ENCODE data around the gene DPPA3. TPM values are rescaled to one million over a fixed set of nuclear protein-coding genes. Genes with fewer than 3 reads are reported as not detected.
"Not testable (repeated sequence)": the region's sequence is repeated elsewhere in the genome, so short reads cannot be mapped to it uniquely, and the experiment has no call there.

Gene DPPA3
- total RNA-seq, 2 donors from 2014 or later, result 1.3 to 4.6 TPM

- Histone ChIP-seq H3K4me1 (ENCODE audit: control insufficient read depth, insufficient read depth, low read length) (no peaks in the 10 kb centered on the region), H3K27ac (ENCODE audit: low read depth, low read length) (no peak overlapping the region), H3K9me3 (ENCODE audit: control insufficient read depth, low read length) (no peaks in the 10 kb centered on the region), H3K27me3 (ENCODE audit: control insufficient read depth, insufficient read depth, low read length, poor library complexity, severe bottlenecking) (no peaks in the 10 kb centered on the region), H3K36me3 (ENCODE audit: control insufficient read depth, insufficient read depth, low read length) (no peaks in the 10 kb centered on the region), H3K9ac (ENCODE audit: extremely low read depth, low read length, poor library complexity, severe bottlenecking) (no peak overlapping the region), H3K4me3 (ENCODE audit: low read length) (no peak overlapping the region)
- no peak overlapping the region for H3K4me3 Mint-ChIP-seq
- no peak for DNase-seq
- H3K27me3 Mint-ChIP-seq (ENCODE audit: insufficient read depth), result no peaks in the 10 kb centered on the region
- peak; percentile 90 for TF ChIP-seq CTCF (conservative IDR thresholded peaks at IDR 0.05)
- 76 to 100% methylated on average over 3 to 4 of the region's 4 CpGs for WGBS, 2 experiments (ENCODE audit: insufficient coverage in 1 of 2, insufficient read length in 1 of 2)
- H3K9me3 Mint-ChIP-seq, result no peaks in the 10 kb centered on the region
- H3K27ac Mint-ChIP-seq, result no peak overlapping the region
- H3K4me1 Mint-ChIP-seq, result peaks cover 4% of the 10 kb centered on the region
- no peaks in the 10 kb centered on the region for H3K36me3 Mint-ChIP-seq (ENCODE audit: low read depth)
Observed at GRCh38 chr12:7667125-7667524, 44.1 kb upstream of the DPPA3 start.

GRCh38 chr12:7668171-7668570, 43.1 kb upstream of the DPPA3 start:
- Histone ChIP-seq H3K36me3 (ENCODE audit: control insufficient read depth, insufficient read depth, low read length) (no peaks in the 10 kb centered on the region), H3K9ac (ENCODE audit: extremely low read depth, low read length, poor library complexity, severe bottlenecking) (no peak overlapping the region), H3K9me3 (ENCODE audit: control insufficient read depth, low read length) (no peaks in the 10 kb centered on the region), H3K27ac (ENCODE audit: low read depth, low read length) (no peak overlapping the region), H3K4me1 (ENCODE audit: control insufficient read depth, insufficient read depth, low read length) (no peaks in the 10 kb centered on the region), H3K27me3 (ENCODE audit: control insufficient read depth, insufficient read depth, low read length, poor library complexity, severe bottlenecking) (no peaks in the 10 kb centered on the region), H3K4me3 (ENCODE audit: low read length) (no peak overlapping the region)
- DNase-seq, result no peak
- no peaks in the 10 kb centered on the region for H3K36me3 Mint-ChIP-seq (ENCODE audit: low read depth)
- H3K4me1 Mint-ChIP-seq, result peaks cover 3% of the 10 kb centered on the region
- H3K27ac Mint-ChIP-seq, result no peak overlapping the region
- TF ChIP-seq CTCF (conservative IDR thresholded peaks at IDR 0.05), result no peak
- no peak overlapping the region for H3K4me3 Mint-ChIP-seq
- WGBS, 2 experiments (ENCODE audit: insufficient coverage in 1 of 2, insufficient read length in 1 of 2), result 91 to 94% methylated on average over 5 of the region's 5 CpGs
- H3K27me3 Mint-ChIP-seq (ENCODE audit: insufficient read depth), result no peaks in the 10 kb centered on the region
- H3K9me3 Mint-ChIP-seq, result no peaks in the 10 kb centered on the region

- not testable (repeated sequence) for H3K9me3 ChIP-seq (ENCODE audit: control insufficient read depth, low read length); H3K36me3 Mint-ChIP-seq (ENCODE audit: low read depth); H3K4me3 ChIP-seq (ENCODE audit: low read length); H3K4me3 Mint-ChIP-seq; H3K27me3 ChIP-seq (ENCODE audit: control insufficient read depth, insufficient read depth, low read length, poor library complexity, severe bottlenecking); H3K4me1 ChIP-seq (ENCODE audit: control insufficient read depth, insufficient read depth, low read length); H3K27ac Mint-ChIP-seq; H3K36me3 ChIP-seq (ENCODE audit: control insufficient read depth, insufficient read depth, low read length); H3K9me3 Mint-ChIP-seq; H3K27me3 Mint-ChIP-seq (ENCODE audit: insufficient read depth); DNase-seq; H3K27ac ChIP-seq (ENCODE audit: low read depth, low read length); H3K9ac ChIP-seq (ENCODE audit: extremely low read depth, low read length, poor library complexity, severe bottlenecking)
- 96 to 97% methylated on average over 4 to 6 of the region's 6 CpGs for WGBS, 2 experiments (ENCODE audit: insufficient coverage in 1 of 2, insufficient read length in 1 of 2)
- H3K4me1 Mint-ChIP-seq, result peaks cover 13% of the 10 kb centered on the region
Observed at GRCh38 chr12:7675455-7675854, 35.8 kb upstream of the DPPA3 start.

- TF ChIP-seq CTCF (conservative IDR thresholded peaks at IDR 0.05), result peak; percentile 93
- not testable (repeated sequence) for DNase-seq; H3K9me3 Mint-ChIP-seq; H3K9ac ChIP-seq (ENCODE audit: extremely low read depth, low read length, poor library complexity, severe bottlenecking); H3K36me3 ChIP-seq (ENCODE audit: control insufficient read depth, insufficient read depth, low read length); H3K4me1 ChIP-seq (ENCODE audit: control insufficient read depth, insufficient read depth, low read length); H3K4me3 Mint-ChIP-seq; H3K36me3 Mint-ChIP-seq (ENCODE audit: low read depth); H3K27ac Mint-ChIP-seq; H3K4me3 ChIP-seq (ENCODE audit: low read length); H3K27me3 ChIP-seq (ENCODE audit: control insufficient read depth, insufficient read depth, low read length, poor library complexity, severe bottlenecking); H3K27ac ChIP-seq (ENCODE audit: low read depth, low read length); H3K27me3 Mint-ChIP-seq (ENCODE audit: insufficient read depth); H3K9me3 ChIP-seq (ENCODE audit: control insufficient read depth, low read length)
- 40 to 70% methylated on average over 3 to 9 of the region's 9 CpGs for WGBS, 2 experiments (ENCODE audit: insufficient coverage in 1 of 2, insufficient read length in 1 of 2)
- H3K4me1 Mint-ChIP-seq, result peaks cover 19% of the 10 kb centered on the region
Observed at GRCh38 chr12:7677432-7677888, 33.8 kb upstream of the DPPA3 start.
